NB4 (cell line): ENCODE results near the gene AUTS2.

ENCODE experiments used
- CTCF ChIP-seq: IDR thresholded peaks from one replicate; pipeline ENCODE4 v1.5.1; 2012; ENCODE audit warnings: low read depth, low read length
- MAX ChIP-seq: IDR thresholded peaks from 2 replicates; pipeline ENCODE4 v1.6.1; 2011; ENCODE audit warnings: low read depth, low read length
- POLR2A ChIP-seq: IDR thresholded peaks from 2 replicates; pipeline ENCODE4 v1.6.1; 2011; ENCODE audit warnings: mild to moderate bottlenecking; ENCODE audit not compliant: insufficient read length; ENCODE audit errors: extremely low read depth

DNA sequence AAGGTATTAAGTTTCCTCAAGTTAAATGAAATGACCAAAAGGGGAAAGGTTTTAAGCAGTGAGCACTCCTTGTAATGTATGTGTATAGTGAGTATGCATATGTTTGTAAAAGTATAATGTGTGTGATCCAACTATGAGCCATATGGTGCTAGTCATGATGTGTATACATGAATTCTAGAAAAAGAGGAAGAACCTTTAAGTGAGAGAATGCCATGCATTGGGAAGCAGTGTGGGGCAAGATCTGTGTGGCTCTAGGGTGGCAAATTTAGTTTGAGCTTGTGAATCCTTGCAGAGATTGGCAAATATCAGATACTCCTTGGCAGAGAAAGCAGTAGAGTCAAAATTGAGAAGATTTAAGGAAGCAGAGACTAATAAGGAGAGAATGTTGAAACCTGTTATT is 435.0 kb downstream of the AUTS2 start:
- TF ChIP-seq POLR2A (no peak), CTCF (no peak), MAX (no peak)
